Measurements from ENCODE around the gene SULT6B1.
A peak's percentile ranks its signal among the peaks of the same experiment; 100 is the strongest.
"Not testable (repeated sequence)": the region's sequence is repeated elsewhere in the genome, so short reads cannot be mapped to it uniquely, and the experiment has no call there.

The SULT6B1 gene

GRCh38 chr2:37205689-37206341 lies 17.3 kb upstream of the SULT6B1 start:
- no peak overlapping the region for H3K4me3 ChIP-seq (replicated peaks; ENCODE audit: low read depth, low read length)
- TF ChIP-seq CTCF (IDR thresholded peaks at IDR 0.05; ENCODE audit: low read depth, low read length, missing control alignments), result no peak
- DNase-seq (ENCODE audit: extremely low read depth, low read depth), result no peak

- DNase-seq (ENCODE audit: extremely low read depth, low read depth); H3K4me3 ChIP-seq (replicated peaks; ENCODE audit: low read depth, low read length): not testable (repeated sequence)
Observed at GRCh38 chr2:37205071-37205661, 16.7 kb upstream of the SULT6B1 start.

- H3K4me3 ChIP-seq (replicated peaks; ENCODE audit: low read depth, low read length), result no peak overlapping the region
- no peak for TF ChIP-seq CTCF (IDR thresholded peaks at IDR 0.05; ENCODE audit: low read depth, low read length, missing control alignments)
- no peak for DNase-seq (ENCODE audit: extremely low read depth, low read depth)
Observed at GRCh38 chr2:37203708-37204107, 15.2 kb upstream of the SULT6B1 start.

- DNase-seq (ENCODE audit: extremely low read depth, low read depth), result no peak
- no peak overlapping the region for H3K4me3 ChIP-seq (replicated peaks; ENCODE audit: low read depth, low read length)
- TF ChIP-seq CTCF (IDR thresholded peaks at IDR 0.05; ENCODE audit: low read depth, low read length, missing control alignments), result no peak
Observed at GRCh38 chr2:37201766-37202165, 13.3 kb upstream of the SULT6B1 start.

- H3K4me3 ChIP-seq (replicated peaks; ENCODE audit: low read depth, low read length), result no peak overlapping the region
- no peak for DNase-seq (ENCODE audit: extremely low read depth, low read depth)
- no peak for TF ChIP-seq CTCF (IDR thresholded peaks at IDR 0.05; ENCODE audit: low read depth, low read length, missing control alignments)
Observed at GRCh38 chr2:37201208-37201607, 12.7 kb upstream of the SULT6B1 start.

GRCh38 chr2:37198681-37199065 lies 10.2 kb upstream of the SULT6B1 start:
- H3K4me3 ChIP-seq (replicated peaks; ENCODE audit: low read depth, low read length), result no peak overlapping the region
- no peak for DNase-seq (ENCODE audit: extremely low read depth, low read depth)
- no peak for TF ChIP-seq CTCF (IDR thresholded peaks at IDR 0.05; ENCODE audit: low read depth, low read length, missing control alignments)

GRCh38 chr2:37196320-37197195 lies 8.1 kb upstream of the SULT6B1 start, which contains the start of gene CEBPZOS:
TSS of gene CEBPZOS (plus strand) at chr2:37196496. CDS start at chr2:37199705, 3,209 bp downstream.
- H3K4me3 ChIP-seq (replicated peaks; ENCODE audit: low read depth, low read length), result peak within 1 kb of the TSS; percentile 91
- peak; percentile 52 for DNase-seq (ENCODE audit: extremely low read depth, low read depth)
- no peak for TF ChIP-seq CTCF (IDR thresholded peaks at IDR 0.05; ENCODE audit: low read depth, low read length, missing control alignments)

GRCh38 chr2:37195862-37196319 lies 7.4 kb upstream of the SULT6B1 start:
- DNase-seq (ENCODE audit: extremely low read depth, low read depth), result not testable (repeated sequence)
- peak overlapping the region; percentile 91 for H3K4me3 ChIP-seq (replicated peaks; ENCODE audit: low read depth, low read length)
